Upper lobe of left lung (tissue), 4 donors: ENCODE results near the gene PTPRN2.

Experiments used
- EP300 ChIP-seq, 4 donors: sonication (generic); formaldehyde crosslinking; IDR thresholded peaks; one replicate each; pipeline ENCODE4 v1.5.1; 2017; ENCODE audit warnings: antibody characterized with exemption in 4 of 4, control low read depth in 2 of 4
- POLR2A ChIP-seq, 4 donors: fragments of 450-650 bp; IDR thresholded peaks; one replicate each; pipeline ENCODE4 v1.5.1; 2016 to 2017; ENCODE audit warnings: antibody characterized with exemption in 4 of 4, mild to moderate bottlenecking in 2 of 4
- POLR2AphosphoS5 ChIP-seq, 2 donors: sonication (generic); formaldehyde crosslinking; IDR thresholded peaks; one replicate each; pipeline ENCODE4 v1.5.1; 2017; ENCODE audit warnings: antibody characterized with exemption in 2 of 2
- TF ChIP-seq, protein P1 (sequence below), 6 experiments: fragments of 450-650 bp in 4 of 6; fragments of 200-600 bp in 2 of 6; sonication (generic) in 2 of 6; IDR thresholded peaks; one replicate each; pipeline ENCODE4 v1.5.1; 2016 to 2019; ENCODE audit warnings: antibody characterized with exemption in 6 of 6

DNA sequence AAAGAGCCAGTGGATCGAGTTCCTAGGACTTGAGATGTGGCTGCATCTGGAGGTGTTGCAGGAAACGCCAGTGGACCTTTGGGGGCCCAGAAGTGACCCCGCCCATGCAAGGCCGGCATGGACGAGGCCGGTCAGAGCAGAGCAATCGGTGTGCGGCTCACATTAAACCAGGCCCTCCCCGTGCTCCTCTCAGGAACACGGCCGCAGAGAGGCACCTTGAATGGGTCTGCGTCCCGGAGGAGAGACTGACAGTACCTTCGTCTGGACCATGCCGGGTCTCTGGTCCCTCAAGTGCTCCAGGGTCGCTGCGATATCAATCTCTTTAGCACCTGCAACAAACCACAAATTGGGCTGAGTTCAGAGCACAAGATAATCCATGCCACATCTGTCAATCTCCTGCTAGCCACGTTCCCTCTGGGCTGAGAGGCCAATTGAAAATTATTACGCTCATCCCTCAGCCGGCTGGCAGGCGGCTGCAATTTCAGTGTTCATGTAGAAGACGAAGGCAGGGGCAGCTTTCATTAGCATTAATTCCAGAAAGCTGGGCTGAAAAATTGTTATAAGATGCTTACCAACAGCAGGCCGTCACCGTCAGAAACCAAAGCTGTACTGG, 1038.8 kb downstream of the PTPRN2 start:
- TF ChIP-seq, protein P1, sequence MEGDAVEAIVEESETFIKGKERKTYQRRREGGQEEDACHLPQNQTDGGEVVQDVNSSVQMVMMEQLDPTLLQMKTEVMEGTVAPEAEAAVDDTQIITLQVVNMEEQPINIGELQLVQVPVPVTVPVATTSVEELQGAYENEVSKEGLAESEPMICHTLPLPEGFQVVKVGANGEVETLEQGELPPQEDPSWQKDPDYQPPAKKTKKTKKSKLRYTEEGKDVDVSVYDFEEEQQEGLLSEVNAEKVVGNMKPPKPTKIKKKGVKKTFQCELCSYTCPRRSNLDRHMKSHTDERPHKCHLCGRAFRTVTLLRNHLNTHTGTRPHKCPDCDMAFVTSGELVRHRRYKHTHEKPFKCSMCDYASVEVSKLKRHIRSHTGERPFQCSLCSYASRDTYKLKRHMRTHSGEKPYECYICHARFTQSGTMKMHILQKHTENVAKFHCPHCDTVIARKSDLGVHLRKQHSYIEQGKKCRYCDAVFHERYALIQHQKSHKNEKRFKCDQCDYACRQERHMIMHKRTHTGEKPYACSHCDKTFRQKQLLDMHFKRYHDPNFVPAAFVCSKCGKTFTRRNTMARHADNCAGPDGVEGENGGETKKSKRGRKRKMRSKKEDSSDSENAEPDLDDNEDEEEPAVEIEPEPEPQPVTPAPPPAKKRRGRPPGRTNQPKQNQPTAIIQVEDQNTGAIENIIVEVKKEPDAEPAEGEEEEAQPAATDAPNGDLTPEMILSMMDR (IDR thresholded peaks at IDR 0.05) = no peak
- TF ChIP-seq POLR2A (IDR thresholded peaks at IDR 0.05) (no peak), POLR2AphosphoS5 (IDR thresholded peaks at IDR 0.05) (no peak), EP300 (IDR thresholded peaks at IDR 0.05) (no peak)
